Vagina (tissue), 2 donors: ENCODE data around the gene OS9.

Source experiments
- CTCF ChIP-seq, 3 experiments: fragments of 450-650 bp in 2 of 3; fragments of 200-600 bp in 1 of 3; sonication (generic) in 1 of 3; IDR thresholded peaks; one replicate each; pipeline ENCODE4 v1.5.1; 2017 to 2019; ENCODE audit warnings: antibody characterized with exemption in 3 of 3, mild to moderate bottlenecking in 2 of 3, moderate library complexity in 2 of 3
- POLR2AphosphoS5 ChIP-seq, 2 donors: sonication (generic); formaldehyde crosslinking; IDR thresholded peaks; one replicate each; pipeline ENCODE4 v1.9.0; 2017; ENCODE audit warnings: antibody characterized with exemption in 2 of 2, mild to moderate bottlenecking in 2 of 2, low read depth in 1 of 2; ENCODE audit not compliant: insufficient read depth in 1 of 2

- no peak for TF ChIP-seq CTCF (IDR thresholded peaks at IDR 0.05)
- TF ChIP-seq POLR2AphosphoS5 (IDR thresholded peaks at IDR 0.05; ENCODE audit: insufficient read depth in 1 of 2, low read depth in 1 of 2) = no peak
Measured at GRCh38 chr12:57661376-57661775, 32.6 kb upstream of the OS9 start.
